RWPE1 (cell line): ENCODE data around the gene FRMPD1.

Experiments
- CTCF ChIA-PET: fragments of 350-600 bp; sonication (Branson Sonifier 250); formaldehyde crosslinking; extraction: SDS; loops from one replicate; lab custom pipeline; 2021; lab: Yijun Ruan, JAX
- POLR2A ChIA-PET: fragments of 400-600 bp; formaldehyde crosslinking; extraction: SDS; loops from one replicate; lab custom pipeline; 2020; ENCODE audit warnings: antibody characterized with exemption; ENCODE audit not compliant: low non-redundant PET; lab: Yijun Ruan, JAX
- DNase-seq: peaks from one replicate; pipeline ENCODE4 v3.0.0; 2012; ENCODE audit warnings: low spot score
- H3K27ac ChIP-seq: fragments of 450-650 bp; 2 replicates; pipeline ENCODE4 v1.5.1; 2017
- TF ChIP-seq, protein P1 (sequence below): fragments of 450-650 bp; conservative IDR thresholded peaks from 2 replicates; pipeline ENCODE4 v1.5.1; 2017; ENCODE audit warnings: low read depth, mild to moderate bottlenecking

The FRMPD1 gene

DNA sequence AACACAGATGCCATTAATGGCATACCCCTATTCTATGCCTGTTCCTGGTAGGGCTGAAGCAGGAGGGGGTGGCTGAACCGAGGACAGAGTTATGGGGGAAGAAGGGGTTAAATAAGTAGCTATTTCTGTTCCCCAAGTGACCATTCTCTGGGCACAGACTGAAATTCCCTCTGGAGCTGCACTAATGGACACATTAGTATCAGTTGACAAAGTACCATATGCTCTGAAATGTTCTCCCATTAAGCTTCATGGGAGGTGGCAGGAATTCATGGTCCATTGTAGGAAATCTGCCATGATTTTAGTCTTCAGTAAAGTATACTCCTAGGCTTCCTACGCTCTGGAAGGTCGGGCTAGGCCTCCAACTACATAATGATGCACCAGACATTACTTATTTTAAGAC lies 10.5 kb upstream of the FRMPD1 start:
- ChIA-PET CTCF (interaction anchor here (0.6 kb wide), 2 partner anchors 48 to 56 kb away, joined by 3 read pairs; partner anchors contain the start of gene TOMM5), POLR2A (no interaction called here)
- DNase-seq = no peak
- H3K27ac ChIP-seq = no peak overlapping the region
- TF ChIP-seq, protein P1, sequence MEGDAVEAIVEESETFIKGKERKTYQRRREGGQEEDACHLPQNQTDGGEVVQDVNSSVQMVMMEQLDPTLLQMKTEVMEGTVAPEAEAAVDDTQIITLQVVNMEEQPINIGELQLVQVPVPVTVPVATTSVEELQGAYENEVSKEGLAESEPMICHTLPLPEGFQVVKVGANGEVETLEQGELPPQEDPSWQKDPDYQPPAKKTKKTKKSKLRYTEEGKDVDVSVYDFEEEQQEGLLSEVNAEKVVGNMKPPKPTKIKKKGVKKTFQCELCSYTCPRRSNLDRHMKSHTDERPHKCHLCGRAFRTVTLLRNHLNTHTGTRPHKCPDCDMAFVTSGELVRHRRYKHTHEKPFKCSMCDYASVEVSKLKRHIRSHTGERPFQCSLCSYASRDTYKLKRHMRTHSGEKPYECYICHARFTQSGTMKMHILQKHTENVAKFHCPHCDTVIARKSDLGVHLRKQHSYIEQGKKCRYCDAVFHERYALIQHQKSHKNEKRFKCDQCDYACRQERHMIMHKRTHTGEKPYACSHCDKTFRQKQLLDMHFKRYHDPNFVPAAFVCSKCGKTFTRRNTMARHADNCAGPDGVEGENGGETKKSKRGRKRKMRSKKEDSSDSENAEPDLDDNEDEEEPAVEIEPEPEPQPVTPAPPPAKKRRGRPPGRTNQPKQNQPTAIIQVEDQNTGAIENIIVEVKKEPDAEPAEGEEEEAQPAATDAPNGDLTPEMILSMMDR = no peak

DNA sequence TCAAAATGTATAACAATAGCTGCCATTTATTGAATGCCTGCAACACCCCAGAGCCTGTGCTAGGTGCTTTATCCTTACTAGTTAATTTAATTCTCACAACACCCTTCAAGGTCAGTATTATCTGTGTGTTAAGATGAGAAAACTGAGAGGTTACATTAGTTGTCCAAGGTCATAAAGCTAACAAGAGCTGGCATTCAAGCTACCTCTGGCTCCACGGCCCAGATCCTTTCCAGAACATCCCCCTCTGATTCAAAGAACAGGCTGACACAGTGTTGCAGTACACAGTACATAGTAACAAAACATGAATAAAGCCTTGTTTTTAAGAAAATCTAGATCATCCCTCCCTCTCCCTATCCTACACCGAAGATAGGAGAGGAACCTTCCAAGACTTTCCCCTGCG lies 9.4 kb upstream of the FRMPD1 start:
- ChIA-PET CTCF (no interaction called here), POLR2A (no interaction called here)

DNA sequence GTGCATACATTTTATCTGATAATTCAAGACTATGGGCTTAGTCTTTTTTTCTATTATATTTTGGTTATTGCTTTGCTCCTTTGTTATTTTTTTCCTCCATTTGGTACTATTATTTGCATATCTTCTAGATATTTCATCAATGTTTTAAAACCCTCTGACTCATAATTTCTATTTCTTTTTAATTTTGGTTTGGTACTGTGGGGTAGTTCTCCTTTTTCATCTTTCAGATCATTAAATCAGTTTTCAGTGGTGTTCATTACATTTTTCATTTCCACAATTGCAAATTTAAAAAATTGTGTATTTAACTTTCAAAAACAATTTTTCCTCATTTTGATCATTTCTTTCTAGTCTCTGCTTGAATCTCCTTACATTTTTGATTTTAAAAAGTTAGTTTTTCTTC lies 7.5 kb upstream of the FRMPD1 start:
- no peak for DNase-seq
- CTCF ChIA-PET = interaction anchor here (0.7 to 0.9 kb wide), 2 partner anchors 25 to 90 kb away, joined by 3 read pairs; no protein-coding TSS in a partner anchor
- POLR2A ChIA-PET = no interaction called here
- TF ChIP-seq, protein P1 = no peak
- H3K27ac ChIP-seq = no peak overlapping the region

More for the DNA sequence above, 9.4 kb upstream of the FRMPD1 start:
- TF ChIP-seq, protein P1 = no peak
- H3K27ac ChIP-seq = no peak overlapping the region
- DNase-seq = no peak

DNA sequence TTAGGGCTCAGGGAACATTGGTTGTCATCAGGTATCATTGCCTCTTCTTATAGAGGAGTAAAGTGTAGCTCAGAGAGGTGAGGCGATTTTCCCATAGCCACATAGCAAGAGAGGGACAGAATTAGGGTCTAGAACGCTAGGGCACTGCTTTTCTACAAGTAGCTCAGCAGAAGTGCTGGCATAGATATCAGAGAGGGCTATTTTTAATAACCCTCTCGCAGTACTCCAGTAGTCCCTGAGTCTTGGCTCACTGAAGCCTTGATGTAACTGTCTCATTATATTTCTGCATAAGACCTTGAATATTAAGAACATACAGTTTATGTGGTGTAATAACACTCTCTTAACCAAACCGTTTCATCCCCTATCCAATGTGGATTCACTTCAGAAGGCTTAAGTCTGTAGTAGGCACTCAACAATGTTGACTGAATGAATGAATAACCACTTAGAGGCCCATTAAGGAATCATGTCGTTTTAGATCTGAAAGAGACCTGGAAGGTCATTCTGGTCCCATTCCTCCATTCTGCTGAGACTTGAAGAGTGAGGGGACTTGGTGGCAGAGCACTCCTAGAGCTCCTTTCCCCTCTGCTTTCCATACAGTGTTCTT lies 4.7 kb upstream of the FRMPD1 start:
- ChIA-PET CTCF (interaction anchor here (0.6 kb wide), 1 partner anchor 47 kb away, joined by 3 read pairs; no protein-coding TSS in a partner anchor), POLR2A (no interaction called here)
- TF ChIP-seq, protein P1 = no peak

DNA sequence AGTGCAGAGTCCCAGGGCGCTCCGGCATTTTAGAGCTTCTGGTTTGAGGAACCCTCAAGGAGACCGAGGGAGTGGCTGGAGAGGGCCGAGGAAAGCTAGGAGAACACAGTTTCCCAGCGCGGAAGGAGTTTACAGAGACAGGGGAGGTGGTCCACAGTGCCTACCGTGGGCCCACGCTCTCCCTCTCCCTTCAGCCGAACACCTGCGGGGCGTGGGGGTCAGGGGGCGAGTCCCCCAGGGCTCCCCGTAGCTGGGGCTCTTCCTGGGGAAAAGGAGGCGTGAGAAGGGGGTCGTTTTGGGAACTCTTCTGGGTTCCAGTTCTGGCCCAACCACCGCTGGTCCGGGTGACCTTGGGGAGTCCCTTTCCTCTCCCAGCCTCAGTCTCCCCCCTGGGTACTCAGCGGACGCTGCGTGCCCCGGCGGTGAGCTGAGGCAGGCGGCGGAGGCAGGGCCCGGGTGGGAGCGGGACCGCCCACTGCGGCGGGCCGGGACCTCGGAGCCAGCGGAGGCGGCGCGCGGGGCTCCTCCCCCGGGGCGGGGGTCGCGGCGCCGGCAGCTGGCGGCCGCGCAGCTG lies 368 bp upstream of the FRMPD1 start:
- DNase-seq = no peak
- ChIA-PET POLR2A (no interaction called here), CTCF (interaction anchor here (1.0 kb wide), 1 partner anchor 67 kb away, joined by 5 read pairs; no protein-coding TSS in a partner anchor)
- no peak overlapping the region for H3K27ac ChIP-seq
- TF ChIP-seq, protein P1 = no peak

More for the DNA sequence above, 4.7 kb upstream of the FRMPD1 start:
- DNase-seq = no peak
- H3K27ac ChIP-seq = no peak overlapping the region

DNA sequence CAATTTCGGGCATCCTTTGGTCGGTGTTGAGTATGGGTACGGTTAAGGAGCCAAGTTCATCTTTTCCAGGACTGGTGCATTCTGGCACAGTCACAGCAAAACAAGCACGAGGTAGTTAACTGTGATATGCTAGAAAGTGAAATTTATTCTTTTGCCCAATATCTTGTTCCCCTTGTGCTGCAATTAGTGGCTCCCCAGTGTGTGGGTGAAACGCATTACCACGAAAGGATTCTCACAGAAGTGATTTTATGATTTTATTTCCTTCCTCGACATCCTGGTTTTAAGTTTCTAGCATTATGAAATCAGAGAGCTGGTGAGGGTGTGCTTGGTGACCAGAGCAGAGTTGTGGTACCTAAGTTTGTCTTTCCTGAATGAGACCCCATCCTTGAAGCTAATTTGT lies 1.5 kb downstream of the FRMPD1 start:
- POLR2A ChIA-PET = no interaction called here

More for the DNA sequence above, 1.5 kb downstream of the FRMPD1 start:
- CTCF ChIA-PET = no interaction called here
- no peak overlapping the region for H3K27ac ChIP-seq
- DNase-seq = no peak
- TF ChIP-seq, protein P1 = no peak
